GM12865 (cell line): ENCODE results near the gene EEF2KMT.

Source experiments
- DNase-seq: peaks from one replicate; pipeline ENCODE4 v3.0.0; 2010; ENCODE audit warnings: low read depth
- H3K4me3 ChIP-seq: 2 replicates; pipeline ENCODE4 v1.5.1; 2011; ENCODE audit warnings: mild to moderate bottlenecking, low read depth, low read length, control low read depth
- CTCF ChIP-seq: IDR thresholded peaks from 2 replicates; pipeline ENCODE4 v1.5.1; 2011; ENCODE audit warnings: low read length, control low read depth, low read depth, inconsistent platforms; ENCODE audit not compliant: insufficient read depth; ENCODE audit errors: missing control alignments

The EEF2KMT gene

GRCh38 chr16:5066511-5066910, 31.1 kb downstream of the EEF2KMT start:
- DNase-seq = no peak
- no peak for TF ChIP-seq CTCF
- no peak overlapping the region for H3K4me3 ChIP-seq

DNA sequence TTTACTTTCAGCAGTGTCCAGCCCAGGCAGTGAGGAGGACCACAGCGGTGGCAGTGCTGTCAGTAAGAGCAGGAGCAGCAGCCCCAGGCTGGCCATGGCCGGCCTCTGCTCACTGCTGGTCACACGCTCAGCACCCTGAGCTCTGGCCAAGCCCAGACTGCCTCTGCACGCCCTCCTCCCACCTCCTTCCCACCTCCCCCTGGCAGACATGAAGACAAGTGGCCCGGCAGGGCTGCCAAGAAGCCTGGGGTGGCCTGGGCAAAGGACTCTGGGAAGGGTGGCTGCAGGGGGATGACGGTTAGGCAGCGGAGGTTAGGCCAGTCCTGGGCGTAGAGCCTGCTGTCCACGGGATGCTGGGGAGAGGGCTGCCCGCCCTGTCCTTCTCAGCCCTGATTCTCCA, 31.8 kb downstream of the EEF2KMT start, which contains the start of gene C16orf89:
Gene C16orf89, minus strand, starts transcription at position 144 of the 400 bp plus-strand sequence. Its CDS starts 48 bp downstream, at position 96.
- no peak for TF ChIP-seq CTCF
- DNase-seq = no peak
- H3K4me3 ChIP-seq = no peak within 1 kb of the TSS

DNA sequence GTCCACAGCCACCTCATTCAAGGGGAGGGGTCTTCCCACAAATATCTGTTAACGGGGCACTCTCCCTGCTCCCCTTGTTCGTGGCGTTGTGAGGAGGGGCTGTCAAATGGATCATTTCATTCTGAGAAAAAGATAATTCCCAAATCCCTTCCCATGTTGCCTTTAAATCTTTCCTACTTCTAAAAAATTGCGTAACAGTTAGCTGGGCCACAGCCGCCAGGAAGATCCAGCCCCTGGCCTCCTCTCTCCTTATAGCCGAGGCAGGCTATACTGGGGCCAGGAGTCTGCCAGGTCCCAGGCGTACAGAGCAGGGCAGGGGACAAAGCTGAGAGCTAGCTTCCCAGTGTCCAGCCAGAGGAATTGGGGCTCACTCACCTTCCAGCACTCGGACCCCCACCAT, 32.3 kb downstream of the EEF2KMT start:
- DNase-seq = no peak
- no peak for TF ChIP-seq CTCF
- no peak overlapping the region for H3K4me3 ChIP-seq

DNA sequence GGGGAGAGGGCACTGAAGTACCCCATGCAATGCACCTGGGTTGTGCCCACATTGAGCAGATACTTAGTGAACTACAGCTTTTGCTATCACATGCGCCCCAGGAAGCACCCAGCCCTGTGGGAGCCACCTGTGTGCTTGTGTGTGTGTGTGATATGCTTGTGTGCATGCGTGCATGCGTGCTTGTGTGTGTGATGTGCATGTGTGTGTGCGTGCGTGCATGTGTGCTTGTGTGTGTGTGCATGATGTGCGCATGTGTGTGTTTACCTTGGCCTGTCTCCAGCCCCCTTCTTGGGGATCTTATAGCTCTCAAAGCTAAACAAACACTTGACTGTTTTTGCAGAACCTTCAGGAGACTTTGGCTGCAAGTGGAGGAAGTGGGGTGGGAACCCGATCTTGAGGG, 32.7 kb downstream of the EEF2KMT start:
- no peak overlapping the region for H3K4me3 ChIP-seq
- no peak for DNase-seq
- no peak for TF ChIP-seq CTCF

DNA sequence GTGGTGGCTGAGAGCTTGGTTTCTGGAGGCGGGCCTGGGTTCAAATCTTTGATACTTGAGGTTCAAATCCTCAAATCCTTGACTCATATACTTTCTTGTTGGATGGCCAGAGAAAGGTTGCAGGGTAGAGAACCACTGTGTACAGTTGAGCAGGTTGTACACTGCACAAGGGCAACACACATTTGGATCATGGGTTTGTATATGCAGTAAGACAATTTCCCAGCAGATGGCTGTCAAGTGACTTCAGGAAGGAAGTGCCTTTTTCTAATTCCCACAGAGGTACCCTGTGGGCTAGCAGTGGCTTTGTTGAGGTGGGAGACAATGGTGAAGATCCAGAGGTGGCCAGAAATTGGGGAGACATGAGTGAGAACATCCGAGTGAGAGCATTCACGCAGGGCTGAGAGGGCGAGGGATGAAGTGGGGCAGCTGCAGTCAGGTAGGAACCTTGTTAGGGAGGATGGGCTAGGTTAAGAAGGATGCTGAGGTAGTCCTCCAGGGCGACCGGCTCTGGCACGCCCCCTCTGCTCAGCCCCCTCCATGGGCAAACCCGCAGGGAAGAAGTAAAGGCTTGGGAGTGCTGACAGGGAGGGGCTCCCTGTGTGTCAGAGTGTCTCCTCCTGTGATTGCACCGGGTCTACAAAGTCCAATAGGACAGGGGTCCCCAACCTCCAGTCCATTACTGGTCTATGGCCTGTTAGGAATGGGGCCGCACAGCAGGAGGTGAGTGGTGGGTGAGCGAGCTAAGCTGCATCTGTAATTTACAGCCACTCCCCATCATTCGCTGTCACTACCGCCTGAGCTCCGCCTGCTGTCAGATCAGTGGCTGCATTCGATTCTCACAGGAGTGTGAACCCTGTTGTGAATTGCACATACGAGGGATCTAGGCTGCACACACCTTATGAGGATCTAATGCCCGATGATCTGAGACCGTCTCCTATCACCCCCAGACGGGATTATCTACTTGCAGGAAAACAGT, 34.5 kb downstream of the EEF2KMT start:
- H3K4me3 ChIP-seq = no peak overlapping the region
- peak; percentile 39 for DNase-seq
- TF ChIP-seq CTCF = no peak

DNA sequence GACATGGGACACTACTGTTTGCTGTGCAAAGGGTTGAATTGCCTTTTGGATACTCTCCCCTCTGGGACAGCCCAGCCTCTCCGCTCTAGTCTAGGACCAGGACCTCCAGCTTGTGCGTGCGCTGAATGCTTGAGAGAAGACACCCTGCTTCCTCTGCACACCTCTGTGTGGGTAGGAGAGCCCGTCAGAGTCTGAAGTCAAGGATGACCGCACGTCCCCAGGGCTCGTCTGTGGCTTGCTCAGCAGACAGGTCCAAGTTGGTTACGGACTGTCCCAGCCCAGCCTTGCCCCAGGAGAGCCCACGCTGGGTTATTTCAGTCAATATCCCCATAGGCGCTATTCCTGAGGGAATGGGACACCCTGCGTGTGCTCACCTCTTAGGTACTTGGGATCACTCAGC, 35.5 kb downstream of the EEF2KMT start:
- peak; percentile 81 for DNase-seq
- TF ChIP-seq CTCF = no peak
- H3K4me3 ChIP-seq = no peak overlapping the region
